SK-N-SH (cell line): ENCODE measurements around the gene HEPACAM. TPM values are rescaled to one million over a fixed set of nuclear protein-coding genes. Genes with fewer than 3 reads are reported as not detected.

Experiments used
- CTCF ChIA-PET: fragments of 300-600, 350-600 bp; formaldehyde crosslinking; extraction: SDS; loops from one replicate; lab custom pipeline; 2021; lab: Yijun Ruan, JAX
- POLR2A ChIA-PET: fragments of 350-600 bp; sonication (Branson Sonifier 250); formaldehyde crosslinking; extraction: SDS; loops from one replicate; lab custom pipeline; 2020; ENCODE audit warnings: antibody characterized with exemption, inconsistent platforms; lab: Yijun Ruan, JAX
- DNase-seq: peaks from one replicate; pipeline ENCODE4 v3.0.0; 2012
- H2AFZ ChIP-seq: fragments of 200-600 bp; sonication (generic); 2 replicates; pipeline ENCODE4 v1.8.1; 2016; ENCODE audit warnings: antibody characterized with exemption, mild to moderate bottlenecking, low read depth
- H3F3A ChIP-seq: fragments of 200-600 bp; sonication (generic); replicated peaks from 2 replicates; pipeline ENCODE3; 2016; ENCODE audit warnings: antibody characterized with exemption, mild to moderate bottlenecking; ENCODE audit not compliant: insufficient read depth
- H3K27ac ChIP-seq, 2 experiments: fragments of 200-500 bp in 1 of 2; fragments of 200-600 bp in 1 of 2; sonication (Bioruptor generic) in 1 of 2; sonication (generic), shearing (Covaris generic) in 1 of 2; 2 replicates each; pipeline versions ENCODE4 v1.5.1 to v1.6.1; 2014 to 2016; ENCODE audit warnings: low read depth in 2 of 2, inconsistent platforms in 1 of 2, low read length in 1 of 2, mild to moderate bottlenecking in 1 of 2, mixed read lengths in 1 of 2
- H3K27me3 ChIP-seq: fragments of 200-600 bp; sonication (generic), shearing (Covaris generic); 2 replicates; pipeline ENCODE4 v1.6.1; 2016; ENCODE audit warnings: mixed run types; ENCODE audit not compliant: insufficient read depth
- H3K36me3 ChIP-seq, 2 experiments: fragments of 200-500 bp in 1 of 2; fragments of 200-600 bp in 1 of 2; sonication (Bioruptor generic) in 1 of 2; sonication (generic) in 1 of 2; replicated peaks in 1 of 2; 2 replicates each; pipeline versions ENCODE3 to v1.5.1; 2014 to 2016; ENCODE audit warnings: low read length in 1 of 2, mild to moderate bottlenecking in 1 of 2; ENCODE audit not compliant: insufficient read depth in 2 of 2, control insufficient read depth in 1 of 2
- H3K4me1 ChIP-seq, 2 experiments: fragments of 200-500 bp in 1 of 2; fragments of 200-600 bp in 1 of 2; sonication (Bioruptor generic) in 1 of 2; sonication (generic), shearing (Covaris generic) in 1 of 2; 2 replicates each; pipeline versions ENCODE4 v1.5.1 to v1.6.1; 2014 to 2016; ENCODE audit warnings: low read depth in 1 of 2, low read length in 1 of 2, mixed run types in 1 of 2; ENCODE audit not compliant: insufficient read depth in 2 of 2, control insufficient read depth in 1 of 2
- H3K4me2 ChIP-seq: fragments of 200-600 bp; sonication (generic), shearing (Covaris generic); 2 replicates; pipeline ENCODE4 v1.6.1; 2017; ENCODE audit warnings: mixed run types
- H3K4me3 ChIP-seq, 2 experiments: fragments of 200-500 bp in 1 of 2; fragments of 200-600 bp in 1 of 2; sonication (Bioruptor generic) in 1 of 2; sonication (generic), shearing (Covaris generic) in 1 of 2; 2 replicates each; pipeline versions ENCODE4 v1.5.1 to v1.8.1; 2014 to 2016; ENCODE audit warnings: low read depth in 2 of 2, inconsistent platforms in 1 of 2, low read length in 1 of 2, mild to moderate bottlenecking in 1 of 2, mixed read lengths in 1 of 2, moderate library complexity in 1 of 2
- H3K79me2 ChIP-seq: fragments of 200-600 bp; sonication (generic); 2 replicates; pipeline ENCODE4 v1.8.1; 2017; ENCODE audit warnings: mild to moderate bottlenecking; ENCODE audit not compliant: insufficient read depth
- H3K9ac ChIP-seq: fragments of 200-600 bp; sonication (generic); 2 replicates; pipeline ENCODE4 v1.6.1; 2017; ENCODE audit warnings: mixed run types
- H3K9me2 ChIP-seq: fragments of 200-600 bp; sonication (generic); 2 replicates; pipeline ENCODE4 v1.6.1; 2017; ENCODE audit warnings: mixed run types
- H3K9me3 ChIP-seq: fragments of 200-600 bp; sonication (generic); 2 replicates; pipeline ENCODE4 v1.6.1; 2017; ENCODE audit warnings: mixed run types, mild to moderate bottlenecking, moderate library complexity
- H4K20me1 ChIP-seq: fragments of 200-600 bp; sonication (generic); 2 replicates; pipeline ENCODE4 v1.6.1; 2017; ENCODE audit warnings: mild to moderate bottlenecking, mixed run types; ENCODE audit not compliant: insufficient read depth
- EZH2phosphoT487 ChIP-seq: fragments of 200-600 bp; sonication (generic); IDR thresholded peaks from 2 replicates; pipeline ENCODE4 v1.6.1; 2017; ENCODE audit warnings: low read depth, mixed run types, mild to moderate bottlenecking, antibody characterized with exemption, moderate library complexity, borderline replicate concordance
- FOXJ3 ChIP-seq: sonication (generic); formaldehyde crosslinking; IDR thresholded peaks from 2 replicates; pipeline ENCODE4 v1.5.1; 2020; ENCODE audit warnings: mild to moderate bottlenecking, missing genetic modification reagents
- NFIC ChIP-seq: IDR thresholded peaks from 2 replicates; pipeline ENCODE4 v1.4.0; 2012; ENCODE audit warnings: borderline replicate concordance
- NRF1 ChIP-seq: IDR thresholded peaks from 2 replicates; pipeline ENCODE4 v1.6.1; 2012; ENCODE audit warnings: low read depth, mild to moderate bottlenecking, low read length
- RFX5 ChIP-seq: IDR thresholded peaks from 2 replicates; pipeline ENCODE4 v1.6.1; 2012; ENCODE audit warnings: mild to moderate bottlenecking, improper control_type of control experiment, low read length
- TCF12 ChIP-seq: IDR thresholded peaks from 2 replicates; pipeline ENCODE4 v1.4.0; 2012
- WGBS: methylation state at CpG from one replicate; pipeline ENCODE4 v1.1.6; 2017; ENCODE audit warnings: low lambda C conversion rate; 5-methylcytosine and 5-hydroxymethylcytosine counted together
- polyA plus RNA-seq, 3 experiments: library from polyadenylated mRNA; depleted of rRNA; stranded (reverse); fragments of >200 nt; gene quantifications; 2 replicates each; pipeline ENCODE4 v1.2.3, GENCODE V29; 2012
- TF ChIP-seq, protein P1 (sequence below): IDR thresholded peaks from 2 replicates; pipeline ENCODE4 v1.4.0; 2012; ENCODE audit warnings: low read depth
- TF ChIP-seq, protein P2 (sequence below): fragments of 150-350 bp; IDR thresholded peaks from 2 replicates; pipeline ENCODE4 v1.6.1; 2017; ENCODE audit warnings: antibody characterized with exemption, low read length, low read depth, borderline replicate concordance
- TF ChIP-seq, protein P3 (sequence below): IDR thresholded peaks from 2 replicates; pipeline ENCODE4 v1.4.0; 2012; ENCODE audit warnings: low read depth, borderline replicate concordance

Gene HEPACAM
- polyA plus RNA-seq, 1 of the 3 experiments (the other 2 are of a cell fraction): not detected

DNA sequence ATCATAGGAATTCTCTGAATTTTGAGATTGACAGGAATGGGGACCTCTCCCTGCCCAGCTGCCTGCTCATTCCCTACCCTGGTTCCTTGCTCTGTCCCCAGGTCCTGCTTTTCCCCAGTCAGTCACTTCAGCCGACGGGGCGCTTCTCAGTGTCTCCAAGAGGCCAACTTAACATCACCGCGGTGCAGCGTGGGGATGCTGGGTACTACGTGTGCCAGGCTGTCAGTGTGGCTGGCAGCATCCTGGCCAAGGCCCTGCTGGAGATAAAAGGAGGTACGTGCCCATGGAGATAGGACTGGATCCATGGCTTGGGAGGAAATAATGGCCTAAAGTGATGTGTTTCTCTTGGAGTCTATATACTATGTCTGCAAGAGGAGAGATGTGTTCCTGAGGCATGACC is 63.6 kb downstream of the HEPACAM start (continued):
- no peak for TF ChIP-seq RFX5

DNA sequence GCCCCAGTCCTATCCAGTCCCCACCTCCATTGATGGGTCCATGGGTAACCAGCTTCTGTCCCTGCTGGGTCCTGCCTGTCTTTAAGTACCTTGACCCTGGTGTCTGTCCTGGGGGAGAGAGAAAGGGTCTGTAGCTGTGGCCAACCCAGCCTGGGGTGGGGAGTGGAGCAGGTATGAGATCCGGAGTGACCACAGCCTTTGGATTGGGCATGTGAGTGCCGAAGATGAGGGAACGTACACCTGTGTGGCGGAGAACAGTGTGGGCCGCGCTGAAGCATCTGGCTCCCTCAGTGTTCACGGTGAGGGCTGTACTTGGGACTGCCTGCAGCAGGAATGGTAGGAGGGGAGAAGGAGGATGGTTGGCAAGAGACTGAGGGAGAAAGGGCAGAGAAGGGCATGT is 65.4 kb downstream of the HEPACAM start:
- ChIA-PET POLR2A (interaction anchor here (0.6 kb wide), 1 partner anchor 84 kb away, joined by 3 read pairs; the partner anchor contains the start of gene CCDC15), CTCF (interaction anchor here (1.2 to 7.4 kb wide), 7 partner anchors 12 to 559 kb away, joined by 3 to 220 read pairs (median 6); no protein-coding TSS in a partner anchor)
- Histone ChIP-seq H3K27me3 (peaks cover 39% of the 10 kb centered on the region), H3F3A (no peaks in the 10 kb centered on the region), H3K9ac (no peak overlapping the region), H4K20me1 (no peaks in the 10 kb centered on the region), H2AFZ (no peak overlapping the region), H3K9me3 (no peaks in the 10 kb centered on the region), H3K9me2 (no peaks in the 10 kb centered on the region), H3K79me2 (no peaks in the 10 kb centered on the region), H3K4me2 (no peak overlapping the region), H3K4me3 (no peak overlapping the region), H3K36me3 (no peaks in the 10 kb centered on the region), H3K27ac (no peak overlapping the region), H3K4me1 (peaks cover 4 to 20% of the 10 kb centered on the region in 2 experiments; a peak in 1 of 4 replicates)
- WGBS: 86% methylated on average over 7 of the region's 7 CpGs
- TF ChIP-seq, protein P1, sequence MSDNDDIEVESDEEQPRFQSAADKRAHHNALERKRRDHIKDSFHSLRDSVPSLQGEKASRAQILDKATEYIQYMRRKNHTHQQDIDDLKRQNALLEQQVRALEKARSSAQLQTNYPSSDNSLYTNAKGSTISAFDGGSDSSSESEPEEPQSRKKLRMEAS: no peak
- TF ChIP-seq TCF12: no peak
- DNase-seq: no peak

DNA sequence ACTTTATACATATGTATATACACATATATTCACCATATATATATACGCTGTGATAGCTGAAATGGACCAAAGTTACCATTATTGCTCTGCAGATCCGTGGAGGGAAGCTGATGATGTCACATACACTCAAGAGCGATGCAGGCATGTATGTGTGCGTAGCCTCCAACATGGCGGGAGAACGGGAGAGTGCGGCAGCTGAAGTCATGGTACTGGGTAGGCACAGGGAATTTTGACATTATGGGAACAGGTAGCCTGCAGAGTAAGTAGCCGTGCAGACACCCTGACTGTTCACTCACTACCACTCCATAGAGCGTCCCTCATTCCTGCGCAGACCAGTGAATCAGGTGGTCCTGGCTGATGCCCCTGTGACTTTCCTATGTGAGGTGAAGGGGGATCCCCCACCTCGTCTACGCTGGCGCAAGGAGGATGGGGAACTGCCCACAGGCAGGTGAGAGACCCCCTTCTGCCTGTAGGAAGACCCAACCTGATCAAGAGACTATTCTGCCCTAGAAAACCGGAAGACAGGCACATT is 65.9 kb downstream of the HEPACAM start:
- Histone ChIP-seq H3K36me3 (no peaks in the 10 kb centered on the region), H4K20me1 (no peaks in the 10 kb centered on the region), H3K9ac (no peak overlapping the region), H3K4me1 (peaks cover 4 to 24% of the 10 kb centered on the region in 2 experiments; a peak in 1 of 4 replicates), H3K4me2 (no peak overlapping the region), H3K27me3 (peaks cover 44% of the 10 kb centered on the region), H3K9me2 (no peaks in the 10 kb centered on the region), H3K27ac (no peak overlapping the region), H3F3A (no peaks in the 10 kb centered on the region), H3K9me3 (no peaks in the 10 kb centered on the region), H3K79me2 (no peaks in the 10 kb centered on the region), H3K4me3 (no peak overlapping the region), H2AFZ (no peak overlapping the region)
- 88% methylated on average over 11 of the region's 14 CpGs for WGBS
- no peak for DNase-seq
- POLR2A ChIA-PET: interaction anchor here (0.6 kb wide), 1 partner anchor 84 kb away, joined by 3 read pairs; the partner anchor contains the start of gene CCDC15
- no peak for TF ChIP-seq EZH2phosphoT487
- CTCF ChIA-PET: interaction anchor here (1.2 to 7.4 kb wide), 7 partner anchors 12 to 559 kb away, joined by 3 to 220 read pairs (median 6); no protein-coding TSS in a partner anchor

DNA sequence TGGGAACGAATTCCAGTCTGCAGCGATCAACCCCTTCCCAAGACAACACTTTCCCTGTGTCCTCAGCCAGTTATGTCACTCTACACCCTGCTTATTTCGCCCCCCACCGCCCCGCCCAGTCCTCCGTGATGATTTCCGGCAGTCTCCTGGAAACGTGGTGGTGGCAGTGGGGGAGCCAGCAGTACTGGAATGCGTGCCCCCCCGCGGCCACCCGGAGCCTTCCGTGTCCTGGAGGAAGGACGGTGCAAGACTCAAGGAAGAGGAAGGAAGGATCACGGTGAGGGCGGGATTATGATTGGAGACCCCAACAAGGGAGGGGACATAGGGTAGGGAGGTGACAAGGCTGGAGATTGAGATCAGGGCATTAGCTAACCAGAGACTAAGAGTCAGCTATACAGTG is 66.5 kb downstream of the HEPACAM start:
- WGBS: 7% methylated on average over 15 of the region's 16 CpGs
- H3K4me2 ChIP-seq: peak overlapping the region; percentile 68
- no peak for DNase-seq
- no peaks in the 10 kb centered on the region for H3F3A ChIP-seq
- H3K4me3 ChIP-seq: no peak overlapping the region; a peak in 1 of 4 replicates
- H4K20me1 ChIP-seq: no peaks in the 10 kb centered on the region
- no peaks in the 10 kb centered on the region for H3K9me2 ChIP-seq
- CTCF ChIA-PET: interaction anchor here (1.2 to 7.4 kb wide), 5 partner anchors 13 to 200 kb away, joined by 3 to 220 read pairs (median 7); no protein-coding TSS in a partner anchor
- H2AFZ ChIP-seq: peak overlapping the region; percentile 11; the same call in 1 of the 2 replicates
- H3K4me1 ChIP-seq: peaks cover 4 to 24% of the 10 kb centered on the region in 2 experiments; a peak in 1 of 4 replicates
- no peaks in the 10 kb centered on the region for H3K79me2 ChIP-seq
- H3K27me3 ChIP-seq: peaks cover 50% of the 10 kb centered on the region
- no peaks in the 10 kb centered on the region for H3K9me3 ChIP-seq
- TF ChIP-seq NFIC: no peak
- no peak for TF ChIP-seq NRF1
- TF ChIP-seq, protein P2, sequence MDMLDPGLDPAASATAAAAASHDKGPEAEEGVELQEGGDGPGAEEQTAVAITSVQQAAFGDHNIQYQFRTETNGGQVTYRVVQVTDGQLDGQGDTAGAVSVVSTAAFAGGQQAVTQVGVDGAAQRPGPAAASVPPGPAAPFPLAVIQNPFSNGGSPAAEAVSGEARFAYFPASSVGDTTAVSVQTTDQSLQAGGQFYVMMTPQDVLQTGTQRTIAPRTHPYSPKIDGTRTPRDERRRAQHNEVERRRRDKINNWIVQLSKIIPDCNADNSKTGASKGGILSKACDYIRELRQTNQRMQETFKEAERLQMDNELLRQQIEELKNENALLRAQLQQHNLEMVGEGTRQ: no peak
- TF ChIP-seq, protein P3, sequence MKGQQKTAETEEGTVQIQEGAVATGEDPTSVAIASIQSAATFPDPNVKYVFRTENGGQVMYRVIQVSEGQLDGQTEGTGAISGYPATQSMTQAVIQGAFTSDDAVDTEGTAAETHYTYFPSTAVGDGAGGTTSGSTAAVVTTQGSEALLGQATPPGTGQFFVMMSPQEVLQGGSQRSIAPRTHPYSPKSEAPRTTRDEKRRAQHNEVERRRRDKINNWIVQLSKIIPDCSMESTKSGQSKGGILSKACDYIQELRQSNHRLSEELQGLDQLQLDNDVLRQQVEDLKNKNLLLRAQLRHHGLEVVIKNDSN: no peak
- no peak for TF ChIP-seq FOXJ3 (CRISPR knock-in tag)
- TF ChIP-seq, protein P1: no peak
- no peak overlapping the region for H3K27ac ChIP-seq
- POLR2A ChIA-PET: no interaction called here
- H3K36me3 ChIP-seq: no peaks in the 10 kb centered on the region
- H3K9ac ChIP-seq: no peak overlapping the region
